SH-SY5Y (cell line): ENCODE measurements around the gene LRRK1.

Experiments used
- GATA2 ChIP-seq: IDR thresholded peaks from 2 replicates; pipeline ENCODE4 v1.6.1; 2011; ENCODE audit warnings: mild to moderate bottlenecking, low read depth, low read length
- GATA3 ChIP-seq: IDR thresholded peaks from 2 replicates; pipeline ENCODE4 v1.6.1; 2011; ENCODE audit warnings: low read depth, mild to moderate bottlenecking, low read length, moderate library complexity

- no peak for TF ChIP-seq GATA2
- TF ChIP-seq GATA3 = no peak
Measured at GRCh38 chr15:100980410-100981046, 61.4 kb downstream of the LRRK1 start.
